Natural killer cell (primary cell): ENCODE data around the gene LTV1. TPM values are rescaled to one million over a fixed set of nuclear protein-coding genes. Genes with fewer than 3 reads are reported as not detected.
A peak's percentile ranks its signal among the peaks of the same experiment; 100 is the strongest.
"Not testable (repeated sequence)": the region's sequence is repeated elsewhere in the genome, so short reads cannot be mapped to it uniquely, and the experiment has no call there.

Experiments used
- ATAC-seq, 3 donors: fragments of 150-1000 bp in 2 of 3; fragments of 200-7000 bp in 1 of 3; cut with Tn5 transposase; 1 replicate in 1 of 3; 2 replicates in 2 of 3; pipeline ENCODE4 v1.10.0; 2021; ENCODE audit warnings: mild to moderate bottlenecking in 2 of 3, moderate library complexity in 2 of 3
- DNase-seq, 2 donors: peaks; one replicate each; pipeline versions ENCODE4 v3.0.0 to v3.0.0-alpha.2; 2013 to 2021; ENCODE audit warnings: mixed read lengths in 1 of 2
- H3K27ac ChIP-seq: one replicate; pipeline ENCODE4 v1.5.1; 2013; ENCODE audit warnings: mild to moderate bottlenecking, low read length
- H3K27me3 ChIP-seq: one replicate; pipeline ENCODE4 v1.6.1; 2013; ENCODE audit warnings: low read length; ENCODE audit not compliant: control insufficient read depth, insufficient read depth
- H3K36me3 ChIP-seq: one replicate; pipeline ENCODE4 v1.6.1; 2013; ENCODE audit warnings: low read length; ENCODE audit not compliant: control insufficient read depth, insufficient read depth
- H3K4me1 ChIP-seq: one replicate; pipeline ENCODE4 v1.6.1; 2013; ENCODE audit warnings: low read length; ENCODE audit not compliant: control insufficient read depth, insufficient read depth
- H3K4me3 ChIP-seq: one replicate; pipeline ENCODE4 v1.5.1; 2013; ENCODE audit warnings: low read length
- H3K9me3 ChIP-seq: one replicate; pipeline ENCODE4 v1.6.1; 2013; ENCODE audit warnings: low read length; ENCODE audit not compliant: control insufficient read depth, insufficient read depth
- H3K27ac Mint-ChIP-seq, 2 donors: one replicate each; pipeline ENCODE4 v1.8.0; 2022; ENCODE audit warnings: mild to moderate bottlenecking in 2 of 2, mixed read lengths in 2 of 2, moderate library complexity in 1 of 2
- H3K27me3 Mint-ChIP-seq, 2 donors: one replicate each; pipeline ENCODE4 v1.8.0; 2022; ENCODE audit warnings: low read depth in 2 of 2, mixed read lengths in 2 of 2
- H3K36me3 Mint-ChIP-seq: one replicate; pipeline ENCODE4 v1.8.0; 2022; ENCODE audit warnings: mixed read lengths
- H3K4me1 Mint-ChIP-seq, 2 donors: one replicate each; pipeline ENCODE4 v1.8.0; 2022; ENCODE audit warnings: mixed read lengths in 2 of 2
- H3K4me3 Mint-ChIP-seq: one replicate; pipeline ENCODE4 v1.8.0; 2022; ENCODE audit warnings: mild to moderate bottlenecking, moderate library complexity, mixed read lengths
- H3K9me3 Mint-ChIP-seq, 2 donors: one replicate each; pipeline ENCODE4 v1.8.0; 2022; ENCODE audit warnings: mixed read lengths in 2 of 2
- WGBS: methylation state at CpG from one replicate; pipeline ENCODE4 v1.1.7; 2013; ENCODE audit warnings: missing lambda C conversion rate; ENCODE audit not compliant: insufficient coverage; 5-methylcytosine and 5-hydroxymethylcytosine counted together
- intact Hi-C: fragments of 100-400 bp; cut with micrococcal nuclease; formaldehyde crosslinking; loops from one replicate; pipeline ENCODE4 v1.14.2; 2022
- total RNA-seq, 4 donors: library from RNA; stranded (reverse); fragments of 120-200 nt in 1 of 4; gene quantifications; one replicate each; pipeline versions ENCODE4 v1.2.3 to v1.2.4, GENCODE V29; 2013 to 2022
- TF ChIP-seq, protein P1 (sequence below): fragments of 200-600 bp; IDR thresholded peaks from one replicate; pipeline ENCODE4 v1.8.0; 2022; ENCODE audit warnings: antibody characterized with exemption

LTV1 gene
- total RNA-seq, 3 donors from 2014 or later (not counting 1 experiment from before 2014, with no cell fraction given), result 21.7 to 24.7 (median 21.7) TPM

- peak overlapping the region; percentile 94 for H3K27ac ChIP-seq
- 10% methylated on average over 4 of the region's 4 CpGs for WGBS
- peaks cover 41% of the 10 kb centered on the region for H3K36me3 ChIP-seq
- TF ChIP-seq, protein P1, sequence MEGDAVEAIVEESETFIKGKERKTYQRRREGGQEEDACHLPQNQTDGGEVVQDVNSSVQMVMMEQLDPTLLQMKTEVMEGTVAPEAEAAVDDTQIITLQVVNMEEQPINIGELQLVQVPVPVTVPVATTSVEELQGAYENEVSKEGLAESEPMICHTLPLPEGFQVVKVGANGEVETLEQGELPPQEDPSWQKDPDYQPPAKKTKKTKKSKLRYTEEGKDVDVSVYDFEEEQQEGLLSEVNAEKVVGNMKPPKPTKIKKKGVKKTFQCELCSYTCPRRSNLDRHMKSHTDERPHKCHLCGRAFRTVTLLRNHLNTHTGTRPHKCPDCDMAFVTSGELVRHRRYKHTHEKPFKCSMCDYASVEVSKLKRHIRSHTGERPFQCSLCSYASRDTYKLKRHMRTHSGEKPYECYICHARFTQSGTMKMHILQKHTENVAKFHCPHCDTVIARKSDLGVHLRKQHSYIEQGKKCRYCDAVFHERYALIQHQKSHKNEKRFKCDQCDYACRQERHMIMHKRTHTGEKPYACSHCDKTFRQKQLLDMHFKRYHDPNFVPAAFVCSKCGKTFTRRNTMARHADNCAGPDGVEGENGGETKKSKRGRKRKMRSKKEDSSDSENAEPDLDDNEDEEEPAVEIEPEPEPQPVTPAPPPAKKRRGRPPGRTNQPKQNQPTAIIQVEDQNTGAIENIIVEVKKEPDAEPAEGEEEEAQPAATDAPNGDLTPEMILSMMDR, result no peak
- DNase-seq (no peak), ATAC-seq (no peak)
- Mint-ChIP-seq H3K4me1 (peaks cover 18 to 25% of the 10 kb centered on the region in 2 donors), H3K9me3 (no peaks in the 10 kb centered on the region), H3K36me3 (peaks cover 10% of the 10 kb centered on the region), H3K27ac (peak overlapping the region; percentile 94), H3K4me3 (peak overlapping the region; percentile 93), H3K27me3 (peaks cover 0 to 5% of the 10 kb centered on the region in 2 donors)
- peak overlapping the region; percentile 98 for H3K4me3 ChIP-seq
- H3K4me1 ChIP-seq, result peaks cover 21% of the 10 kb centered on the region
- no peaks in the 10 kb centered on the region for H3K9me3 ChIP-seq
- H3K27me3 ChIP-seq, result no peaks in the 10 kb centered on the region
- intact Hi-C loops, result loop anchor here (5.0 to 10.0 kb wide), 2 partner anchors 269 to 392 kb away; partner anchors contain the start of genes ADAT2 and PEX3
Measured at GRCh38 chr6:143844006-143844405, 868 bp downstream of the LTV1 start.

GRCh38 chr6:143845033-143845432 lies 1.9 kb downstream of the LTV1 start:
- Mint-ChIP-seq H3K36me3 (peaks cover 20% of the 10 kb centered on the region), H3K4me3 (peak overlapping the region; percentile 17), H3K4me1 (peaks cover 18 to 31% of the 10 kb centered on the region in 2 donors), H3K9me3 (no peaks in the 10 kb centered on the region), H3K27me3 (peaks cover 0 to 3% of the 10 kb centered on the region in 2 donors), H3K27ac (peak overlapping the region in 1 of 2 donors; percentile 94)
- Histone ChIP-seq H3K4me1 (peaks cover 21% of the 10 kb centered on the region), H3K27me3 (no peaks in the 10 kb centered on the region), H3K27ac (no peak overlapping the region), H3K4me3 (no peak overlapping the region), H3K9me3 (no peaks in the 10 kb centered on the region), H3K36me3 (peaks cover 52% of the 10 kb centered on the region)
- TF ChIP-seq, protein P1, result no peak
- no peak for DNase-seq
- ATAC-seq, result no peak
- WGBS, result 93% methylated on average over 4 of the region's 5 CpGs
- intact Hi-C loops, result loop anchor here (10.0 kb wide), 1 partner anchor 270 kb away; no protein-coding TSS in a partner anchor

DNA sequence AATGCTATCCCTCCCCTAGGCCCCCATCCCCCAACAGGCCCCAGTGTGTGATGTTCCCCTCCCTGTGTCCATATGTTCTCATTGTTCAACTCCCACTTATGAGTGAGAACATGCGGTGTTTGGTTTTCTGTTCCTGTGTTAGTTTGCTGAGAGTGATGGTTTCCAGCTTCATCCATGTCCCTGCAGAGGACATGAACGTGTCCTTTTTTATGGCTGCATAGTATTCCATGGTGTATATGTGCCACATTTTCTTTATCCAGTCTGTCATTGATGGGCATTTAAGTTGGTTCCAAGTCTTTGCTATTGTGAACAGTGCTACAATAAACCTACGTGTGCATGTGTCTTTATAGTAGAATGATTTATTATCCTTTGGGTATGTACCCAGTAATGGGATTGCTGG lies 8.6 kb downstream of the LTV1 start:
- H3K4me1 ChIP-seq, H3K4me3 ChIP-seq, H3K27me3 ChIP-seq, H3K27ac ChIP-seq, H3K27ac Mint-ChIP-seq, H3K9me3 Mint-ChIP-seq, H3K9me3 ChIP-seq, H3K27me3 Mint-ChIP-seq, DNase-seq, intact Hi-C loops, ATAC-seq, H3K4me3 Mint-ChIP-seq: not testable (repeated sequence)
- peaks cover 56% of the 10 kb centered on the region for H3K36me3 ChIP-seq
- H3K4me1 Mint-ChIP-seq, result peaks cover 42 to 48% of the 10 kb centered on the region in 2 donors
- WGBS, result 100% methylated on average over 2 of the region's 3 CpGs
- H3K36me3 Mint-ChIP-seq, result peaks cover 72% of the 10 kb centered on the region

- DNase-seq, H3K27ac Mint-ChIP-seq, H3K4me3 Mint-ChIP-seq, H3K4me3 ChIP-seq, H3K9me3 Mint-ChIP-seq, H3K27me3 Mint-ChIP-seq, H3K27ac ChIP-seq, H3K27me3 ChIP-seq, ATAC-seq, H3K4me1 ChIP-seq, intact Hi-C loops, H3K9me3 ChIP-seq: not testable (repeated sequence)
- Mint-ChIP-seq H3K4me1 (peaks cover 34 to 42% of the 10 kb centered on the region in 2 donors), H3K36me3 (peaks cover 64% of the 10 kb centered on the region)
- H3K36me3 ChIP-seq, result peaks cover 55% of the 10 kb centered on the region
- 100% methylated on average over 1 of the region's 1 CpG for WGBS
Measured at GRCh38 chr6:143855057-143855456, 11.9 kb downstream of the LTV1 start.

DNA sequence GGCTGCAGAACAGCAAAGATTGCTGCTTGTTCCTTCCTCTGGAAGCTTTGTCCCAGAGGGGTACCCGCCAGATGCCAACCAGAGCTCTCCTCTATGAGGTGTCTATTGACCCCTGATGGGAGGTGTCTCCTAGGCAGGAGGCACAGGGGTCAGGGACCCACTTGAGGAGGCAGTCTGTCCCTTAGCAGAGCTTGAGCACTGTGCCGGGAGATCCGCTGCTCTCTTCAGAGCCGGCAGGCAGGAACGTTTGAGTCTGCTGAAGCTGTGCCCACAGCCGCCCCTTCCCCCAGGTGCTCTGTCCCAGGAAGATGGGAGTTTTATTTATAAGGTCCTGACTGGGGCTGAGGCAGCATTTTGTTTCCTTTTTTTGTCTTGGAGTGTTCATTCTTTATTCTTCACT lies 13.6 kb downstream of the LTV1 start:
- H3K27me3 Mint-ChIP-seq, DNase-seq, H3K27ac ChIP-seq, H3K4me3 ChIP-seq, H3K9me3 ChIP-seq, intact Hi-C loops, ATAC-seq, H3K4me3 Mint-ChIP-seq, H3K27ac Mint-ChIP-seq, H3K4me1 ChIP-seq, H3K9me3 Mint-ChIP-seq, H3K27me3 ChIP-seq: not testable (repeated sequence)
- peaks cover 57% of the 10 kb centered on the region for H3K36me3 ChIP-seq
- 98% methylated on average over 6 of the region's 6 CpGs for WGBS
- Mint-ChIP-seq H3K36me3 (peaks cover 57% of the 10 kb centered on the region), H3K4me1 (peaks cover 34 to 42% of the 10 kb centered on the region in 2 donors)
